Measurements from ENCODE around the gene ACOT9.

DNA sequence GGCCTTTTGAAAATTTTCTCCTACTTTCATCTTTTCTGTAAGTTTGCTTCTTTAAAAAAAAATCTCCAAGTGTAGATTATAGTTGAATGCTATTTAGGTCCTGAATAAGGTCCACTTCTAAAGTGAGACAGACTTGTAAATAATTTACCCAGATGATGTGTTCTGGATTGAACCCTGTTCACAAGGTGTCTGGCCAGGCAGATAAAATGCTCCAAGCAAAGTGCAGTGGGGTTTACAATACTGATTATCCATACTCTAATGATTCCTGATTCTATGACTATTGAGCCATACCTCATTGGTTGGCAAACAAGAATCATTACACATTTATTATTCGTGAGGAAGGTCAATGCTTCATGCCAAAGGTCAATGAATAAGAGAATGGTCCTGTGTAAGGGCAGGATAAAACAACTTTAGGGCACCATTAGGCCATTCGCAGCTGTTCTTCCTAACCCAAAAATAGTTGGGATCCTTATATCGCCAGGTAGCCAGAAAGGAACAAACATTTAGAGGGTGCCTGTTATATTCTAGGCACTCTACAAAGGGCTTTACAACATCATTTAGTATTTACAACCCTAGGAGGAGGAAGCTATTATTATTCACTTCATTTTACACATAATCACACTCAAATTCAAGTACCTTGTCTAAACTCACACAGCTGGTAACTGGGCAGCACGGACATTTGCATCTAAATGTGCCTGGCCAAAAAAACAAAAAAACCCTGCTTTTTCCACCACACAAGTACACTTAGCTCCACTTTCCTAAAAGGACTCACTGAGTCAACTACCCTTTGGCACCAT, 21.3 kb upstream of the ACOT9 start:
- TF ChIP-seq POLR2A (IDR thresholded peaks at IDR 0.05; ENCODE audit: low read length) (no peak), GATA1 (IDR thresholded peaks at IDR 0.05; ENCODE audit: low read depth, low read length) (no peak)

Measured in erythroblast (primary cell).